BLaER1 (cell line): Measurements from ENCODE around the gene ATP2B2.

Experiments
- H3K27ac ChIP-seq: shearing (Covaris generic); formaldehyde crosslinking; 2 replicates; pipeline ENCODE4 v1.8.1; 2022
- H3K27me3 ChIP-seq: shearing (Covaris generic); formaldehyde crosslinking; 2 replicates; pipeline ENCODE4 v1.8.1; 2022
- H3K36me3 ChIP-seq: shearing (Covaris generic); formaldehyde crosslinking; 2 replicates; pipeline ENCODE4 v1.8.1; 2022
- H3K4me1 ChIP-seq: shearing (Covaris generic); formaldehyde crosslinking; 2 replicates; pipeline ENCODE4 v1.8.1; 2022
- H3K4me2 ChIP-seq: shearing (Covaris generic); formaldehyde crosslinking; 2 replicates; pipeline ENCODE4 v1.8.1; 2022
- H3K4me3 ChIP-seq: shearing (Covaris generic); formaldehyde crosslinking; 2 replicates; pipeline ENCODE4 v1.8.1; 2022
- H3K9ac ChIP-seq: shearing (Covaris generic); formaldehyde crosslinking; 2 replicates; pipeline ENCODE4 v1.8.1; 2022
- H3K9me3 ChIP-seq: shearing (Covaris generic); formaldehyde crosslinking; 2 replicates; pipeline ENCODE4 v1.8.1; 2022
- H4K20me1 ChIP-seq: shearing (Covaris generic); formaldehyde crosslinking; 2 replicates; pipeline ENCODE4 v1.8.1; 2022
- Cebpa-rat ChIP-seq: shearing (Covaris generic); IDR thresholded peaks from 2 replicates; pipeline ENCODE4 v1.8.1; 2022

Gene ATP2B2

DNA sequence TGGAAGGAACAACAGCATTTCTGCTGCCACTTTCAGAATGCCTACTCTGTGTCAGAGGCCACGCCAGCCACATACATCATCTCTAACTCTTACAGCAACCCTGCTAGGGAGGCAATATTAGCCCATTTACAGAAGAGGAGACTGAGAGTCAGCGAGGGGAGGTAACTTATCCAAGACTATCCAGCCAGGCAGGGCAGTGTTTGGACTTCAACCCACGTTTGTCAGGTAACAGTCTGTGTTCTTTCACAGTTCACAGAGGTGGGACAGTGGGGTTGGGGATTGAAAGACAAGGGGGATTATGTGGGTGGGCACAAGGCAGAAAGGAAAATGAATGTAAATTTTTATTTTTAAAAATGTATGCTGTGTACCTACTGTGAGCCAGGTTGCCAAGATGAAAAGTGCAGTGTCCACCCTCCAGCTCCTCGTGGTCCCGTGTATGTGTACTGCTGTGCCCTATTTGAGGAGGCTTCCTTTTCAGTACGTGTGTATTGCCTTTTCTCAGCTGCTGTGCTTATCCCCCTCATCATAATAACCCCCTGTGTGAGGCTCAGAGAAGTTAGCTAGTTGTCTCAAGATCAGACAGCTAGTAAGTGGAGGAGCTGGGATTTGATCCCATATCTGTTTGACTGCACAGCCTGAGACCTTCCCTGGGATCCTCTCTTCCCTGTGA lies 16.5 kb upstream of the ATP2B2 start:
- no peaks in the 10 kb centered on the region for H3K36me3 ChIP-seq
- H3K9me3 ChIP-seq = no peaks in the 10 kb centered on the region
- H3K9ac ChIP-seq = no peak overlapping the region
- H4K20me1 ChIP-seq = no peaks in the 10 kb centered on the region
- no peaks in the 10 kb centered on the region for H3K27me3 ChIP-seq
- H3K4me2 ChIP-seq = no peak overlapping the region
- H3K4me3 ChIP-seq = no peak overlapping the region
- H3K4me1 ChIP-seq = peaks cover 8% of the 10 kb centered on the region
- no peak for TF ChIP-seq Cebpa-rat
- no peak overlapping the region for H3K27ac ChIP-seq

DNA sequence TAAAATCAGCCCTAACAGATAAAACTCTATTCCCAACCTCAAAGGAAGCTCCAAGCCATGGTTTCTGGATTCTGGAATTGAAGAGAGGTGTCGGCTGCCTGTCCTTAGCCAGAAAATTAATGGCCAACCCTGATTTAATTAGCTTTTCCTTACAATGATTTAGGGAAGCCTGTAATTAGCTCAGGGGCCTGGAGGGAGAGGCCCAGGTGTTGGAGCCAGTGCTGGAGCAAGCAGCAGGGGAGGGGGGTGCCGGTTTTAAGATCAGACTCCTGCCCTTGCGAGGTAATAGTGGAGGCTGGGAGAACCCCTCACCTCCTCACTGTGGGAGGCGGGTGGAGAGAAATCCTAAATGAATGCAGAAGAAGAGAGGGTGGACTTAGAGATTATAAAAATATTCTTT lies 14.7 kb upstream of the ATP2B2 start:
- no peak overlapping the region for H3K9ac ChIP-seq
- peaks cover 26% of the 10 kb centered on the region for H3K4me1 ChIP-seq
- no peak overlapping the region for H3K27ac ChIP-seq
- no peak overlapping the region for H3K4me3 ChIP-seq
- no peak overlapping the region for H3K4me2 ChIP-seq
- no peak for TF ChIP-seq Cebpa-rat
- no peaks in the 10 kb centered on the region for H3K9me3 ChIP-seq
- H3K27me3 ChIP-seq = no peaks in the 10 kb centered on the region
- no peaks in the 10 kb centered on the region for H3K36me3 ChIP-seq
- H4K20me1 ChIP-seq = no peaks in the 10 kb centered on the region

- H3K27me3 ChIP-seq = no peaks in the 10 kb centered on the region
These were observed 13.8 kb upstream of the ATP2B2 start for GRCh38 chr3:10519236-10519635.

GRCh38 chr3:10518506-10519150 lies 13.2 kb upstream of the ATP2B2 start:
- Histone ChIP-seq H3K4me1 (peaks cover 36% of the 10 kb centered on the region), H3K27ac (peak overlapping the region; percentile 14; the same call in 1 of the 2 replicates), H3K36me3 (no peaks in the 10 kb centered on the region), H3K27me3 (no peaks in the 10 kb centered on the region), H3K9me3 (no peaks in the 10 kb centered on the region), H4K20me1 (no peaks in the 10 kb centered on the region), H3K9ac (no peak overlapping the region), H3K4me3 (no peak overlapping the region), H3K4me2 (no peak overlapping the region)
- TF ChIP-seq Cebpa-rat = no peak

More at GRCh38 chr3:10519236-10519635, 13.8 kb upstream of the ATP2B2 start:
- Histone ChIP-seq H3K27ac (no peak overlapping the region), H3K4me3 (no peak overlapping the region), H3K9ac (no peak overlapping the region), H3K4me1 (peaks cover 35% of the 10 kb centered on the region), H3K4me2 (no peak overlapping the region), H4K20me1 (no peaks in the 10 kb centered on the region), H3K36me3 (no peaks in the 10 kb centered on the region), H3K9me3 (no peaks in the 10 kb centered on the region)
- TF ChIP-seq Cebpa-rat = no peak

- Histone ChIP-seq H3K27me3 (no peaks in the 10 kb centered on the region), H3K9me3 (no peaks in the 10 kb centered on the region)
These were observed 12.2 kb upstream of the ATP2B2 start for GRCh38 chr3:10517627-10518026.

GRCh38 chr3:10516544-10517452 lies 11.4 kb upstream of the ATP2B2 start:
- Histone ChIP-seq H3K36me3 (no peaks in the 10 kb centered on the region), H3K27ac (peak overlapping the region; percentile 20; the same call in 1 of the 2 replicates), H3K27me3 (no peaks in the 10 kb centered on the region), H3K4me2 (peak overlapping the region; percentile 49), H3K4me1 (peaks cover 36% of the 10 kb centered on the region), H3K9me3 (no peaks in the 10 kb centered on the region), H3K4me3 (no peak overlapping the region), H4K20me1 (no peaks in the 10 kb centered on the region), H3K9ac (no peak overlapping the region)
- TF ChIP-seq Cebpa-rat = no peak

More at GRCh38 chr3:10517627-10518026, 12.2 kb upstream of the ATP2B2 start:
- TF ChIP-seq Cebpa-rat = no peak
- H3K36me3 ChIP-seq = no peaks in the 10 kb centered on the region
- H3K4me2 ChIP-seq = peak overlapping the region; percentile 49; the same call in 1 of the 2 replicates
- H3K4me3 ChIP-seq = no peak overlapping the region
- no peak overlapping the region for H3K9ac ChIP-seq
- H3K4me1 ChIP-seq = peaks cover 36% of the 10 kb centered on the region
- H3K27ac ChIP-seq = no peak overlapping the region
- no peaks in the 10 kb centered on the region for H4K20me1 ChIP-seq

DNA sequence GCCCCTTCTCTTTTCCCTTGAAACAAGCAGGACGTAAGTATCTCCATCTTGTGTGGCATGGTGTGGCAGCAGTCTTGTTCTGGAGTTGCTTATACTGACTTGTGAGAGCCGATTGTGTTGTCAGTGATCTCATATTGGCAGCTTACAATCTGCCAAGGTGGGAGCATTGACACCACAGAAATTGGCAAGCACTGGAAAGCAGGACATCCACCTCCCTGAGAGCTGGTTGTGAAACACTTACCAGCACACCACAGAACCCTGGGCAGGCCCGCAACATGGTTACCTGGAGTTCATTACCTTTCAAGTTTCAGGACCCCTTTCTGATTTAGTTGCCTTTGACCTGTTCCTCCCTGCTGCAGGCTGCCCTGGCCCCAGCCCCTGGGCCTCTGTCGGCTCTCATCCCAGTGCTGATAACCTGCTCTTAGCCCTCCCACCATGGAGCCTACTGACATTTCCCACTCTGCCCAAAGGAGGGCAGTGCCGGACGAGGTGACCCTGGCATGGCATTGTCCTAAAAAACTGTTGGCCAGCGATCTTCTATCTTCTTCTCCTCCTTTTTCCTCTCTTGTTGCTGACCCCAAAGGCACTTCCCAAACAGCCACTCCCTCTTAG lies 10.6 kb upstream of the ATP2B2 start:
- Histone ChIP-seq H3K4me2 (peak overlapping the region; percentile 49), H3K4me3 (no peak overlapping the region), H3K4me1 (peaks cover 36% of the 10 kb centered on the region), H3K27ac (peak overlapping the region; percentile 20; the same call in 1 of the 2 replicates), H4K20me1 (no peaks in the 10 kb centered on the region), H3K27me3 (no peaks in the 10 kb centered on the region), H3K9me3 (no peaks in the 10 kb centered on the region), H3K36me3 (no peaks in the 10 kb centered on the region), H3K9ac (no peak overlapping the region)
- TF ChIP-seq Cebpa-rat = no peak

DNA sequence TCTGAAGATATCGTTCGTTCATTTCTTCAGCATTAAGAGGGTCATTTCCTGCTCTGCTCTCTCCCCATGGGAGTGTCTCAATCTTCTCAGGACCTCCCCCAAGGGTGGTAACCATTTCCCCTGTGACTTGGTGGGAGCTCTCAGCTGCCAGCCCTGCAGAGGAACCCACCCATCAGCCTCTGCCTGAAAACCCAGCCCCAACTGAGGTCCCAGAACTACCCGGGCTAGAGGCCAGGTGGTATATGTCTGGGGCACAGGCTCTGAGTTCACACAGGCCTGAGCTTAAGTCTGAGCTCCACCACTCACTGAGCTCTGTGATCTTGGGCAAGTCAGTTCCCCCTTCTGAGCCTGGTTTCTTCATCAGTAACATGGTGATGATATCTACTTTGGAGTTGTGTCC lies 10.0 kb upstream of the ATP2B2 start:
- Histone ChIP-seq H3K4me2 (peak overlapping the region; percentile 49), H3K27ac (no peak overlapping the region; the same call in 1 of the 2 replicates)

DNA sequence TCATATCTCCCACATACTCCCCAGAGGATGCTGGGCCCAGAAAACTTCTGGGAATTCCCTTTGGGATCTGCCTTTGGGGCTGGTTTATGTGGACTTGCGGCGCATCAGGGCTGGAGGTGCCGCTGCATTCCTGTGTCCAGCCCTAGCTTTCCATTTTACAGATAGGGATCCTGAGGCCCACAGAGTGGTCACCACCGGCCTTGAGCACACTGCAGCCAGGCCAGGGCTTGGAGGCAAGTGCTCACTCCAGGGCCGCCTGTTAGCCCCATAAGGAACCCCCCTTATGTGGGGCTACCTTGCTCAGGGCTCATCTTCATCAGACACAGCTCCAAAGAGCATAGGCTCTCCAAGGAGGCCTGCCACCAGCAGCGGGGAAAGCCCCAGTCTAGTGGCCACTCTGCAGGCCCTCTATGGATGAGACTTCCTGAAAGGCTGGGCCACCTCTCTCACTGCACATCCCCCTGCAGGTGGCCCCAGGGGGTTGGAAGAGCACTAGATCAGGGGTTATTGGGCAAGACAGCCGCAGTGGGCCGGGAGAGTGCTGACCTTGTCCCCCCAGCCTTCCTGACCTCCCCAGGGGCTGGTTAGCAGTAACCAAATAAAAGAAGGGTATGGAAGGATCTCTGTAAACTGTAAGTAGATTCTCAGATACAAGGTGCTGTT lies 9.2 kb upstream of the ATP2B2 start:
- no peak for TF ChIP-seq Cebpa-rat
- H3K4me3 ChIP-seq = no peak overlapping the region
- no peak overlapping the region for H3K9ac ChIP-seq
- H3K36me3 ChIP-seq = no peaks in the 10 kb centered on the region
- peaks cover 36% of the 10 kb centered on the region for H3K4me1 ChIP-seq
- H3K9me3 ChIP-seq = no peaks in the 10 kb centered on the region
- H4K20me1 ChIP-seq = no peaks in the 10 kb centered on the region
- no peak overlapping the region for H3K27ac ChIP-seq
- no peaks in the 10 kb centered on the region for H3K27me3 ChIP-seq
- peak overlapping the region; percentile 49; the same call in 1 of the 2 replicates for H3K4me2 ChIP-seq

More for the DNA sequence above, 10.0 kb upstream of the ATP2B2 start:
- TF ChIP-seq Cebpa-rat = no peak
- Histone ChIP-seq H3K36me3 (no peaks in the 10 kb centered on the region), H4K20me1 (no peaks in the 10 kb centered on the region), H3K9me3 (no peaks in the 10 kb centered on the region), H3K4me1 (peaks cover 36% of the 10 kb centered on the region), H3K4me3 (no peak overlapping the region), H3K9ac (no peak overlapping the region), H3K27me3 (no peaks in the 10 kb centered on the region)
